T-helper 22 cell (primary cell): ENCODE data around the gene PDIA5.
"Not testable (repeated sequence)": the region's sequence is repeated elsewhere in the genome, so short reads cannot be mapped to it uniquely, and the experiment has no call there.

ENCODE experiments used
- DNase-seq: peaks from one replicate; pipeline ENCODE4 v3.0.0-alpha.2; 2020; ENCODE audit warnings: low read depth

The PDIA5 gene

GRCh38 chr3:123093696-123094095 is 26.9 kb downstream of the PDIA5 start:
- DNase-seq = no peak

GRCh38 chr3:123094516-123095313 is 27.9 kb downstream of the PDIA5 start:
- no peak for DNase-seq

- DNase-seq = no peak
Observed at GRCh38 chr3:123096126-123096525, 29.3 kb downstream of the PDIA5 start.

GRCh38 chr3:123096731-123097130 is 29.9 kb downstream of the PDIA5 start:
- DNase-seq = no peak

DNA sequence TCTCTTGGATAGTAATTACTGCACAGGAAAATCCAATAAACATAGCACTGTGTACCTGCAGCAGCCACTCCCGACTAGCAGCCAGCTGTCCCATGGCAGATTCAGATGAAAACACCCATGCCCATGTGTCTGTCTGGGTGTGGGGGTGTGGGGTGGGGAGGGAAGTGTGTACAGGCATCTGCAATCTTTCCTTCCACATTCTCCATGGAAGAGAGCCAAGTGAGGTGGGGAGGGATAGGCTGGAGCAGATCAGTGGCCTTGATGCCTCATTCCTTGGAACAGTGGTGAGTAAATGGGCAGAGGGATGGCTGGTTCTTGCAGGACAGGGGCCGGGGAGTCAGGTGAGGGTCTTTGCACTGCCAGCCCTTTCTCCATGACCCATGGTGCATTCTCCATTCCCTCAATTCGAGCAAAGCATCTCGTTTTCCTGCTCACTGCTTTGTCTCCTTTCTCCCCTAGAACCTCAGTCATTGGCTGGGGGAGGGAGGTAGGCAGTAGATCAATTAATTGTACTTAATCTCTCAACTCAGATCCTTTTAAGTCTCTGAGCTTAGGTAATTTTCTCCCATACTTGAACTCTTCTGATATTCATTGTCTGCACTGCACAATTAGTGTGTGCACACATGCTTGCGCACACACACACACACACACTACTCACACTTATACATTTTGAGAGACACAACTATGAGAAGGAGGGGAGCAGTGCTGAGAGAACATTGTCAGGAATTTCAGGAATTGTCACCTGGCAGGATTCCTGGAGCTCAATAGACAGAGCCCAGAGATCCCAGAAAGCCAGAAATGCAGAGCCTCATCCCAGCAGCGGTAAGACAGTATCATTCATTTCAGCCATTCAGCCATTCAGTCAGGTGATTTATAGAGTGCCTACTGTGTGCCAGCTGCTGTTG is 31.9 kb downstream of the PDIA5 start:
- DNase-seq = no peak

- no peak for DNase-seq
Observed at GRCh38 chr3:123099331-123100192, 32.7 kb downstream of the PDIA5 start.

DNA sequence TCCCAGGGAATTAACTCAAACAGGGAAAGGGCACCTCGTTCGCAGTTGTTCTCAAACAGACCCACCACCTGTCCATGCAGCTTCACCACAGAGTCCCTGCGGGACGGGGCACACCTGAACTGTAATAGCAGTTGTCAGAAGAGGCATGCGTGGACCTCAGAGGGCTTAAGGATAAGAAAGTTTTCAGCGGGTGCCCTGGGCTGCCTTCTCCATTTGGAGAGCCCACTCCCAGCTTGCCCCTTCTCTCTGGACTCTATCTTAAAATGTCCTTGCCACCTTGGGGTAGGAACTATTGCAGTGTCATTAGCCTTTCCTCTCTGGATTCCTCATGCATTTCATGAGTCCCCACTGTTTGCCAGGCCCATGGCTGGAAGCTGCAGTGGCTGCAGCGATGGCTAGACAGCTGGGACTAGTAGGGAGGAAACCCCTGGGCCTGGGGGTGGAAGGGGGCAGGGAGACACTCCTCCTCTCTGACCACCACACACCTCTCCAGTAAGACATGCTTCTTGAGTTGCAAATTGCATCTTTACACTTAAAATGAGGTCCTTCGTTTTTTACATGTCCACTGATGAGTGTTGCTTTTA is 33.5 kb downstream of the PDIA5 start:
- no peak for DNase-seq

DNA sequence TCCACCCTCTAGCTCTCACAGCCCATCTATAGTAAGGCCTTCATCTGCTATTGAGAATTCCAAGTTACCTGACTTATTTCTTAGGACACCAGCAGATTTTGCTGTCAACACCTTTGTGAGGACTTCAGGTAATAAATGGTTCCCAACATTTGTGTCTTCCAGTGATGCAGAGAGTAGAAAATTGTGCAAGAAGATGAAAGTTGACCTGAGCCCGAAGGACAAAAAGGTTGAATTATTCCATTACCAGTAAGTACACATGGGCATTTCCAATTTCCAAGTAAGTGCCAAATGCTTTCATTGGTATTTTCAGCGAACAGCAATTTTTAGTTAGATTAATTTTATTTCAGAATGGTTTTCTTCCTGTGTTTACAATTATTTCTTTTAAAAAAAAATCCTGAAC is 35.4 kb downstream of the PDIA5 start:
- no peak for DNase-seq

GRCh38 chr3:123102826-123103225 is 36.0 kb downstream of the PDIA5 start:
- DNase-seq = no peak

DNA sequence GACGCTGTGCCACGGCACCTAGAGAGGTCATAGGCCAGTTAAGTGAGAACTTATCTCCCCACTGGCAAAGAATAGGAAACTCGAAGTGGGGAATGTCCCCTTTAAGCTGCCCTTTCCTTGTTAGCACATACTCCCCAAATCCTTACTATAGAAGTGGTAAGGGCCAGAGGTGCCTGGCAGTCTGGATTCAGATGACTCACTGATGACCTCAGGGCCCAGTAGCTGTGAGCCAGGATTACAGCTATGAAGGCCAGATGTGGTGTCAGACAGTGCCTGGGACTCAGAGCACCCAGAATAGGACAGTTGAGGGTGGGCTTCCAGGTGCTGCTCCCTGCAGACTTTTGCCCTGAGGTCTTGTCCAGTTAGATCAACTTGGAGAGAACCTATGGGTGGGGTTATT is 37.7 kb downstream of the PDIA5 start:
- DNase-seq = no peak

GRCh38 chr3:123105201-123106189 is 38.7 kb downstream of the PDIA5 start:
- DNase-seq = no peak

DNA sequence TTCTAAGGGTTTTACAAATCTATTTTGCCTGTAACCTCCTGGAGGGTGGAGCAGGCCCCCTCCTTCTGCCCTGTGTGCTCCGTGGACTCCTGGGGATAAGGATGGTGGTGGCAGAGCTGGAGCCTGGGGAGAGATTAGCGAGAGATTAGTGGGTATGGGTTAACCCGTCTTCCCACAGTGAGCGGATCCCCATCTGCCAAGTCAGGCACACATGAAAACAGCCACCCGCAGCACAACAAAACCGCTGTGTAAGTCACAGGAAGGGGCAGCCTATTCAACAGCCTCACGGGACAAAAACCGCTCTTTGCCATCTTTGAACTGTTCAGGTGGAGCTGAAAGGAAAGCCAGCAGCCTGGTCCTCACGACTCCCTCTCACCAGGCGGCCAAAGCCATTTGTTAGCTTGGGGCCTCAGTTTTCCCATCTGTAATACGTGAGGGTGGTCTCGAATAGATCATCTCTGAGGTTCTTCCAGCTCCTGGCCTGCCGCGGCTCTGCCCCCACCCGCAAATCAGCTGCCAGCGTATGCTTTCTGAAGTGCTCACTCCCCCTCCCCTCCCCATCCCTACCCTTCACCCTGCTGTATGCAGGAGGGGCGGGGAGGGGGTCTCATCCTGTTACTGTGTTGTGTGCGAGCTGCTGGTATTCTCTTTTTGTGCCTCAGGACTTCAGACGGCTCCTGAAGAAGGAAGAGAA is 43.6 kb downstream of the PDIA5 start:
- DNase-seq = no peak

DNA sequence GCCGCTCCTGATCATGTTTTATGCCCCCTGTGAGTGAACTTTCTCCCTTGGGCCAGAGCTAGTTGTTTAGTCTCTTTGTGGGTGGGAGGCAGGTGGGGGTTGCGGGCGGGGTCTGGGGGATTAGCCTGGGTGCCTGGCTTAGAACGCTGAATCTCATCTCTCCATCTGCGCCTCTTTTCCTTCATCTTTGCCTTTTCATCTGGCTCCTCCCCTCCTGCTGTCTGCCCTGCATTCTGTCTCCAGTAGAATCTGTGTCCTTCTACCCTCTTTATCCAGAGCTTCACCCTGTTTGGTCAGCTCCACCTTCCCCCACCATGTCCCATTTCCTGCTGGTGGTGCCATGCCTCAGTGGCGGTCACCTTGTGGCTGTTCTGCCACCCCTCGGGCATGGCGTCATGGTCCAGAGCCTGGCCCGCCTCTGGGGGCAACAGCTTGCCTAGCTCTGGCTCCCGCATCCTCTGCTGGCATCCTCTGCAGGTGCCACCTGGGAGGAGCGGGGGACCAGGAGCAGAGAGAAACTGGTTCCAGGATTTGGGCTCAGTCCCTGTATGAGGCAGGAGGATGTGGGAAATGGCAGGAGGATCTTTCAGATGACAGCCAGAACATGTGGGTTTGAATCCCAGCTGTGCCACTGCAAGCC is 44.3 kb downstream of the PDIA5 start:
- DNase-seq = no peak

- DNase-seq = no peak
Observed at GRCh38 chr3:123111640-123112039, 44.8 kb downstream of the PDIA5 start.

GRCh38 chr3:123112232-123112631 is 45.4 kb downstream of the PDIA5 start:
- DNase-seq = no peak

DNA sequence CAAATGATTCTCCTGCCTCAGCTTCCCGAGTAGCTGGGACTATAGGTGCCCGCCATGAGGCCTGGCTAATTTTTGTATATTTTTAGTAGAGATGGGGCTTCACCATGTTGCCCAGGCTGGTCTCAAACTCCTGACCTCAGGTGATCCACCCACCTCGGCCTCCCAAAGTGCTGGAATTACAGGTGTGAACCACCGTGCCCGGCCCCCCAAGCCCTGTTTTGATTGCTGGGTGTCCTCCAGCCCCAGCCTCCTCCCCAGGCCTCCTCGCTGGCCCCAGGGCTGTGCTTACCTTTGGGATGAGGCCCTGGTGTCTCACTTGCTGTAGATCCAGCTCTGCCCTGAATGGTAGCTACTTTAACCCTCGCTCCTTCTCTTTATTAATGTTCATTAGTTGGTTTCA is 45.8 kb downstream of the PDIA5 start:
- not testable (repeated sequence) for DNase-seq

GRCh38 chr3:123113889-123114450 is 47.1 kb downstream of the PDIA5 start:
- DNase-seq = no peak

DNA sequence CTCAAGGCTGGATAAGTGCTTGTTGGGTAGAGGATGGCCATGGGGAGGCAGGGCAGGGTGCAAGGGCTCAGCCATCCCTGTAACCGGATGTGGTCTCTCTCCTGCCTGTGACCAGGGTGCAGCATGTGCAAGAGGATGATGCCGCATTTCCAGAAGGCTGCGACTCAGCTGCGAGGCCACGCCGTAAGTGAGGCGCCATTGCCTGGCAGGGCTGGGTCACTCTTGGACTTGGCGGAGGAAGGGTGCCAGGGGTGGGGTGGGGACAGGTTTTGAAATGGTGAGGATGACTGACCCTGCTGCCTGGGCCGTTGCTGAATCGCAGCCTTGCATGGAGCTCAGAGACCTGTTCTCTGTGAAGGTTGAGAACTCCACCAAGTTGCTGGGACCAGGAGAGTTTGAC is 49.3 kb downstream of the PDIA5 start:
- no peak for DNase-seq

GRCh38 chr3:123119388-123119787 is 52.6 kb downstream of the PDIA5 start:
- no peak for DNase-seq
